Stimulated activated CD8-positive, alpha-beta memory T cell treated with anti-CD3 and anti-CD28 coated beads, Interleukin-2, amount 100 ng/mL, for 48 hours (primary cell): ENCODE data around the gene TAS2R40.
"Not testable (repeated sequence)": the region's sequence is repeated elsewhere in the genome, so short reads cannot be mapped to it uniquely, and the experiment has no call there.

ENCODE experiments used
- DNase-seq, 2 donors: peaks; one replicate each; pipeline ENCODE4 v3.0.0-alpha.2; 2020; ENCODE audit warnings: low read depth in 2 of 2

The TAS2R40 gene

DNA sequence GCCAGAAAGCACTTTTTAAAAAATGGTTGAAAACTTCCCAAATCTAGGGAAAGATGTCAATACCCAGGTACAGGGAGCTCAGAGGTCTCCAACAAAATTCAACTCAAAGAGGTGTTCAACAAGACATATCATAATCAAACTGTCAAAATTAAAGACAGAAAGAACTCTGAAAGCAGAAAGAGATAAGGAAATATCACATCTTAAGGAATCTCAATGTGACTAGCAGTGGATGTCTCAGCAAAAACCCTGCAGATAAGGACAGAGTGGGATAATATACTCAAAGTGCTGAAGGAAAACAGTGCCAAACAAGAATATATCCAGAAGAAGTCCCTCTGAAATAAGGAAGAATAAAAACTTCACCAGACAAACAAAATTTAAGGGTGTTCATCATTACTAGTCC lies 28.4 kb downstream of the TAS2R40 start:
- no peak for DNase-seq

- DNase-seq: no peak
Measured at GRCh38 chr7:143250822-143251221, 29.0 kb downstream of the TAS2R40 start.

DNA sequence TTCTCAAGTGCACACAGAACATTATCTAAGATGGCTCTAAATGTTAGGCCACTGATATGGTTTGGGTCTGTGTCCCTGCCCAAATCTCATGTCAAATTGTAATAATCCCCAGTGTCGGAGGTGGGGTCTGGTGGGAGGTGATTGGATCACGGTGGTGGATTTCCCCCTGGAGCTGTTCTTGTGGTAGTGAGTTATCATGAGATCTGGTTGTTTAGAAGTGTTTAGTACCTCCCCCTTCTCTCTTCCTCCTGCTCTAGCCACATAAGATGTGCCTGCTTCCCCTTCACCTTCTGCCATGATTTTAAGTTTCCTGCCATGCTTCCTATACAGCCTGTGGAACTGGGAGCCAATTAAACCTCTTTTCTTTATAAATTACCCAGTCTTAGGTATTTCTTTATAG lies 30.2 kb downstream of the TAS2R40 start:
- no peak for DNase-seq

DNA sequence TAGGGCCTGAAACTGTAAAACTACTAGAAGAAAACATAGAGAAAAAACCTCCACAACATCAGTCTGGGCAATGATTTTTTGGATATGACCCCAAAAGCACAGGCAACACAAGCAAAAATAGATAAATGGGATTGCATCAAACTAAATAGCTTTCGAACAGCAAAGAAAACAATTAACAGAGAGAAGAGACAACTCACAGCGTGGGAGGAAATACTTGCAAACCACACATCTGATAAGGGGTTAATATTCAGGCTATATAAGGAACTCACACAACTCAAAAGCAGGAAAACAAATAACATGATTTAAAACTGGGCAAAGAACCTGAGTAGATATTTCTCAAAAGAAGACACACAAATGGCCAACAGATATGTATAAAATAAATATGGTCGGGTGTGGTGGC lies 33.7 kb downstream of the TAS2R40 start:
- DNase-seq: no peak

DNA sequence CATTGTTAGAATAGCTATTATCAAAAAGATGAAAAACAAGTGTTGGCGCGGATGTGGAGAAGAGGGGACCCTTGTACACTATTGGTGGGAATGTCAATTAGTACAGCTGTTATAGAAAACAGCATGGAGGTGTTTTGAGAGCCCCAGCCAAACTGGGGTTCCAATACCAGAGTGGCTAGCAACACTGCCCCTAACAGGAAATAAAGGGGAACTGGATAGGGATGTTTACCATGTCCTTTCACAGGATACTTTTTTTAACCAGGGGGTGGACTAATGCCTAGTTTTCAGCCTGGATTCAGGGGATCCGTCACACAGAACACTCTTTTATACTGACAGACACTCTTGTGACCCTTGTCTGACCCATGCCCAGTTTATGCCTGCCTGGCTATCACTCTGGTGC lies 34.5 kb downstream of the TAS2R40 start:
- DNase-seq: no peak

GRCh38 chr7:143256932-143257331 lies 35.1 kb downstream of the TAS2R40 start:
- DNase-seq: no peak

GRCh38 chr7:143257501-143257900 lies 35.7 kb downstream of the TAS2R40 start:
- no peak for DNase-seq

- no peak for DNase-seq
Measured at GRCh38 chr7:143258831-143259230, 37.0 kb downstream of the TAS2R40 start.

GRCh38 chr7:143259765-143260164 lies 37.9 kb downstream of the TAS2R40 start:
- no peak for DNase-seq

DNA sequence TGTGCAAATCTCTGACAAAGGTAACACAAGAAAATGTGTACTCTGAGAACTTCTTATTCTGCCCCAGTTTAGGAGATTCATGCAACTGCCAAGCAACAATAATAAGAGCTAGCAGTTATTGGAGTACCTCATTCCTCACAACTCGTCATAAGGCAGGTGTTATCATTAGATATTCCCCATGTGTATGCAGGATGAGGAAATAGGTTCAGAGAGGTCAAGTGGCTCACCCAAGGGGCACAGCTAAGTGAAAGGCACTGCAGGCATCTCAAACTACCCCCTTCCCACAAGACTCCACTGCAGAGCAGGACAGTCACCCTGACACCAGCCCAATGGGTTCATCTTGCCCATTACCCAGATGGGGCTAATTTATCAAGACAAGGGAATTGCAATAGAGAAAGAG lies 40.1 kb downstream of the TAS2R40 start:
- DNase-seq: no peak

- DNase-seq: peak; percentile 76 to 79
Measured at GRCh38 chr7:143263266-143264195, 41.7 kb downstream of the TAS2R40 start, which contains the start of gene GSTK1. Gene GSTK1, plus strand, starts transcription at chr7:143263441. Its CDS starts 73 bp downstream, at chr7:143263514.

DNA sequence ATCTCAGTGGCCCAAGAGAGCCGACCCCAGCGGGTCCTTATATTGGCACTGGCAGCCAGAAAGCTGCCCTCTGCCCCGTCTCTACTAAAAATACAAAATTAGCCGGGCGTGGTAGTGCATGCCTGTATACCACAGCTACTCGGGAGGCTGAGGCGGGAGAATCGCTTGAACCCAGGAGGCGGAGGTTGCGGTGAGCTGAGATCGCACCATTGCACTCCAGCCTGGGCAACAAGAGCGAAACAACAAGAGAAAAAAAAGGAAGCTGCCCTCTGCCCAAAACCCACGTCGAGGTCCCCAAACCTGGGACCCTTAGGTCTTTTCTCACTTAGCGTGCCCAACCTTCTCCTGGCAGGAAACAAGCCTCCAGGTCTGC lies 42.3 kb downstream of the TAS2R40 start:
- DNase-seq: not testable (repeated sequence)

GRCh38 chr7:143265017-143265693 lies 43.3 kb downstream of the TAS2R40 start:
- DNase-seq: no peak

GRCh38 chr7:143269251-143269650 lies 47.4 kb downstream of the TAS2R40 start:
- DNase-seq: no peak

GRCh38 chr7:143271240-143271639 lies 49.4 kb downstream of the TAS2R40 start:
- DNase-seq: no peak
